Keratinocyte (primary cell): Measurements from ENCODE around the gene RNU5D-1. TPM values are rescaled to one million over a fixed set of nuclear protein-coding genes. Genes with fewer than 3 reads are reported as not detected.

ENCODE experiments used
- DNase-seq: peaks from one replicate; pipeline ENCODE4 v3.0.0-alpha.2; 2011; ENCODE audit warnings: low read depth, missing footprints, low spot score
- FAIRE-seq: peaks from 2 replicates; lab custom pipeline; 2011; peaks lifted over from hg19 to GRCh38; lab: Jason Lieb, UNC
- H2AFZ ChIP-seq: 2 replicates; pipeline ENCODE4 v1.6.0; 2012; ENCODE audit warnings: low read length, control low read depth, inconsistent platforms; ENCODE audit not compliant: control insufficient read depth
- H3K27ac ChIP-seq: 2 replicates; pipeline ENCODE4 v1.5.1; 2011; ENCODE audit warnings: low read length; ENCODE audit not compliant: control insufficient read depth, insufficient read depth
- H3K27me3 ChIP-seq: 3 replicates; pipeline ENCODE4 v1.6.0; 2011; ENCODE audit warnings: low read length; ENCODE audit not compliant: control insufficient read depth, insufficient read depth; ENCODE audit errors: extremely low read depth
- H3K36me3 ChIP-seq, 2 experiments: 2 replicates in 1 of 2; 3 replicates in 1 of 2; pipeline ENCODE4 v1.5.1; 2011; ENCODE audit warnings: low read length in 2 of 2, mild to moderate bottlenecking in 1 of 2; ENCODE audit not compliant: control insufficient read depth in 2 of 2, insufficient read depth in 2 of 2; ENCODE audit errors: extremely low read depth in 1 of 2
- H3K4me1 ChIP-seq: 3 replicates; pipeline ENCODE4 v1.5.1; 2011; ENCODE audit warnings: low read length; ENCODE audit not compliant: control insufficient read depth, insufficient read depth; ENCODE audit errors: extremely low read depth
- H3K4me2 ChIP-seq: 3 replicates; pipeline ENCODE4 v1.6.0; 2011; ENCODE audit warnings: low read depth, low read length; ENCODE audit not compliant: control insufficient read depth, insufficient read depth; ENCODE audit errors: extremely low read depth
- H3K4me3 ChIP-seq, 3 experiments: fragments of 200-600 bp in 1 of 3; sonication (generic) in 1 of 3; 2 replicates in 2 of 3; 3 replicates in 1 of 3; pipeline ENCODE4 v1.5.1; 2011 to 2016; ENCODE audit warnings: low read length in 3 of 3, mild to moderate bottlenecking in 3 of 3, control low read depth in 2 of 3, inconsistent platforms in 1 of 3, low read depth in 1 of 3, mixed read lengths in 1 of 3, mixed run types in 1 of 3, moderate library complexity in 1 of 3; ENCODE audit not compliant: control insufficient read depth in 2 of 3, insufficient read depth in 2 of 3; ENCODE audit errors: extremely low read depth in 1 of 3
- H3K79me2 ChIP-seq: 2 replicates; pipeline ENCODE4 v1.6.0; 2012; ENCODE audit warnings: low read length; ENCODE audit not compliant: control insufficient read depth, insufficient read depth
- H3K9ac ChIP-seq: 3 replicates; pipeline ENCODE4 v1.6.0; 2011; ENCODE audit warnings: low read length; ENCODE audit not compliant: control insufficient read depth, insufficient read depth; ENCODE audit errors: extremely low read depth
- H3K9me1 ChIP-seq: 3 replicates; pipeline ENCODE4 v1.6.0; 2011; ENCODE audit warnings: low read length; ENCODE audit not compliant: control insufficient read depth, insufficient read depth; ENCODE audit errors: extremely low read depth
- H3K9me3 ChIP-seq: 2 replicates; pipeline ENCODE4 v1.5.1; 2012; ENCODE audit warnings: low read depth, low read length; ENCODE audit not compliant: control insufficient read depth
- H4K20me1 ChIP-seq: 3 replicates; pipeline ENCODE4 v1.6.0; 2011; ENCODE audit warnings: low read length; ENCODE audit not compliant: control insufficient read depth, insufficient read depth; ENCODE audit errors: extremely low read depth
- CTCF ChIP-seq, 3 experiments: IDR thresholded peaks in 1 of 3; conservative IDR thresholded peaks in 1 of 3; optimal IDR thresholded peaks in 1 of 3; 2 replicates in 2 of 3; 3 replicates in 1 of 3; pipeline versions ENCODE3 to v1.5.1; 2011; ENCODE audit warnings: low read length in 3 of 3, mild to moderate bottlenecking in 3 of 3, moderate library complexity in 2 of 3, control low read depth in 1 of 3, inconsistent platforms in 1 of 3; ENCODE audit not compliant: insufficient read depth in 2 of 3; ENCODE audit errors: extremely low read depth in 1 of 3
- EZH2 ChIP-seq: IDR thresholded peaks from one replicate; pipeline ENCODE4 v1.6.1; 2012; ENCODE audit warnings: inconsistent platforms, mild to moderate bottlenecking, low read length, moderate library complexity
- dilution Hi-C: fragments of 300-500 bp; cut with MboI; formaldehyde crosslinking; loops from one replicate; pipeline ENCODE4 v1.7.0; 2020; ENCODE audit warnings: low sequenced_read_pairs; ENCODE audit not compliant: extremely low pct_ligation_motif_present
- polyA plus RNA-seq, 5 experiments: library from polyadenylated mRNA; depleted of rRNA in 3 of 5; stranded (reverse) in 3 of 5; stranded (forward) in 1 of 5; unstranded in 1 of 5; fragments of >200 nt; gene quantifications; 1 replicate in 1 of 5; 2 replicates in 3 of 5; 3 replicates in 1 of 5; pipeline versions ENCODE4 v1.2.1 to v1.2.3, GENCODE V29; 2011 to 2012; ENCODE audit warnings: missing spikeins in 2 of 5, low read depth in 1 of 5, low replicate concordance in 1 of 5

The RNU5D-1 gene
- polyA plus RNA-seq, 1 donor (not counting 4 experiments of a cell fraction or from before 2014, with no cell fraction given): not detected

- no peaks in the 10 kb centered on the region for H3K36me3 ChIP-seq
- H3K79me2 ChIP-seq: no peaks in the 10 kb centered on the region
- no peak overlapping the region for H3K9ac ChIP-seq
- H3K4me1 ChIP-seq: peaks cover 3% of the 10 kb centered on the region
- no peaks in the 10 kb centered on the region for H4K20me1 ChIP-seq
- no peak overlapping the region for H3K4me3 ChIP-seq
- H3K4me2 ChIP-seq: no peak overlapping the region
- dilution Hi-C loops: no loop called here
- H3K27me3 ChIP-seq: no peaks in the 10 kb centered on the region
- no peaks in the 10 kb centered on the region for H3K9me3 ChIP-seq
- DNase-seq (no peak), FAIRE-seq (no peak)
- no peak overlapping the region for H3K27ac ChIP-seq
- no peaks in the 10 kb centered on the region for H3K9me1 ChIP-seq
- H2AFZ ChIP-seq: no peak overlapping the region
- TF ChIP-seq CTCF (optimal IDR thresholded peaks at IDR 0.05 in 1 of 3, IDR thresholded peaks at IDR 0.05 in 1 of 3, conservative IDR thresholded peaks at IDR 0.05 in 1 of 3; ENCODE audit: extremely low read depth in 1 of 3, insufficient read depth in 2 of 3, low read length in 3 of 3) (no peak), EZH2 (no peak)
Observed at GRCh38 chr1:44719318-44719717, 11.7 kb downstream of the RNU5D-1 start.

GRCh38 chr1:44718091-44718490 lies 12.9 kb downstream of the RNU5D-1 start:
- Histone ChIP-seq H3K79me2 (no peaks in the 10 kb centered on the region), H3K4me3 (no peak overlapping the region), H4K20me1 (no peaks in the 10 kb centered on the region), H3K4me1 (peaks cover 3% of the 10 kb centered on the region), H3K9me1 (no peaks in the 10 kb centered on the region), H3K36me3 (no peaks in the 10 kb centered on the region), H3K4me2 (no peak overlapping the region), H3K27ac (no peak overlapping the region), H3K9ac (no peak overlapping the region), H3K27me3 (no peaks in the 10 kb centered on the region), H2AFZ (no peak overlapping the region), H3K9me3 (no peaks in the 10 kb centered on the region)
- DNase-seq: no peak
- no peak for FAIRE-seq
- TF ChIP-seq CTCF (optimal IDR thresholded peaks at IDR 0.05 in 1 of 3, IDR thresholded peaks at IDR 0.05 in 1 of 3, conservative IDR thresholded peaks at IDR 0.05 in 1 of 3; ENCODE audit: extremely low read depth in 1 of 3, insufficient read depth in 2 of 3, low read length in 3 of 3): no peak
- no peak for TF ChIP-seq EZH2
- dilution Hi-C loops: no loop called here
